Measurements from ENCODE around the gene PDE11A. TPM values are rescaled to one million over a fixed set of nuclear protein-coding genes. Genes with fewer than 3 reads are reported as not detected.

Gene PDE11A
- total and polyA plus RNA-seq, 2 of the 8 experiments (the other 6 are each of a cell fraction or from before 2014, with no cell fraction given) = 0.19 to 0.23 TPM

- H3K4me1 ChIP-seq (replicated peaks in 1 of 4; ENCODE audit: control insufficient read depth in 3 of 4, insufficient read depth in 4 of 4, low read length in 3 of 4) = no peaks in the 10 kb centered on the region
- H3K9me3 ChIP-seq (ENCODE audit: insufficient read depth in 2 of 2, low read depth in 1 of 2, low read length in 1 of 2) = no peaks in the 10 kb centered on the region
- H3K27me3 ChIP-seq (replicated peaks in 1 of 4; ENCODE audit: control insufficient read depth in 3 of 4, extremely low read depth in 1 of 4, insufficient read depth in 3 of 4, low read length in 3 of 4) = peaks cover 0 to 1% (median 0%) of the 10 kb centered on the region in 4 experiments; a peak in 1 of 7 replicates
- TF ChIP-seq RFX5 (IDR thresholded peaks at IDR 0.05; ENCODE audit: borderline replicate concordance, low read depth, low read length) (no peak), SIRT6 (IDR thresholded peaks at IDR 0.05; ENCODE audit: low read length) (no peak), CBX8 (IDR thresholded peaks at IDR 0.05; ENCODE audit: borderline replicate concordance, low read depth, low read length) (no peak), SIN3A (conservative IDR thresholded peaks at IDR 0.05 in 1 of 2, IDR thresholded peaks at IDR 0.05 in 1 of 2; ENCODE audit: low read depth in 1 of 2, low read length in 2 of 2) (no peak), GTF2F1 (IDR thresholded peaks at IDR 0.05; ENCODE audit: borderline replicate concordance, low read depth, low read length) (no peak), KDM4A (IDR thresholded peaks at IDR 0.05; ENCODE audit: low read depth, low read length, severe bottlenecking) (no peak), POLR2AphosphoS5 (IDR thresholded peaks at IDR 0.05; ENCODE audit: low read depth, low read length) (no peak), KDM5A (IDR thresholded peaks at IDR 0.05; ENCODE audit: low read length) (no peak)
- H4K20me1 ChIP-seq (replicated peaks in 1 of 2; ENCODE audit: control insufficient read depth in 1 of 2, insufficient read depth in 2 of 2, low read length in 2 of 2) = no peaks in the 10 kb centered on the region
- POLR2A ChIA-PET (ENCODE audit: partially characterized antibody) = no interaction called here
- no peak overlapping the region for H2BK20ac ChIP-seq (ENCODE audit: low read length)
- no peak for FAIRE-seq
- no peak overlapping the region for H2AFZ ChIP-seq (ENCODE audit: low read length)
- no peak overlapping the region for H4K91ac ChIP-seq (replicated peaks; ENCODE audit: insufficient read length, low read length)
- H2BK12ac ChIP-seq (ENCODE audit: low read depth, low read length) = no peak overlapping the region
- no peaks in the 10 kb centered on the region for H3K79me2 ChIP-seq (ENCODE audit: control insufficient read depth in 1 of 2, insufficient read depth in 2 of 2, low read length in 2 of 2)
- no peak overlapping the region for H2AK5ac ChIP-seq (ENCODE audit: low read depth, low read length)
- no peak overlapping the region for H3K4me2 ChIP-seq (ENCODE audit: insufficient read depth in 1 of 2, low read depth in 2 of 2, low read length in 2 of 2)
- no peaks in the 10 kb centered on the region for H3K36me3 ChIP-seq (ENCODE audit: control insufficient read depth in 2 of 4, insufficient read depth in 4 of 4, low read length in 3 of 4)
- H3K9ac ChIP-seq (replicated peaks in 1 of 4; ENCODE audit: extremely low read depth in 1 of 4, low read depth in 3 of 4, low read length in 3 of 4) = no peak overlapping the region
- H3K23ac ChIP-seq (ENCODE audit: insufficient read length) = no peak overlapping the region
- H3K4ac ChIP-seq (replicated peaks; ENCODE audit: insufficient read length, low read depth, low read length) = no peak overlapping the region
- H3K56ac ChIP-seq (replicated peaks; ENCODE audit: insufficient read length, low read depth, low read length) = no peak overlapping the region
- no peak overlapping the region for H3K18ac ChIP-seq (ENCODE audit: extremely low read depth, low read length)
- H4K5ac ChIP-seq (ENCODE audit: insufficient read length, low read depth, low read length) = no peak overlapping the region
- H4K8ac ChIP-seq (ENCODE audit: extremely low read depth, insufficient read depth, low read length) = no peak overlapping the region
- H2BK120ac ChIP-seq (replicated peaks; ENCODE audit: low read depth, low read length) = no peak overlapping the region
- H3K23me2 ChIP-seq (ENCODE audit: low read depth, low read length) = no peaks in the 10 kb centered on the region; the same call in 1 of the 2 replicates
- no peaks in the 10 kb centered on the region for H3K79me1 ChIP-seq (ENCODE audit: low read depth, low read length)
- no peak overlapping the region for H3K14ac ChIP-seq (ENCODE audit: insufficient read length)
- CTCF ChIA-PET (ENCODE audit: partially characterized antibody) = no interaction called here
- no peak overlapping the region for H2BK5ac ChIP-seq (ENCODE audit: low read depth, low read length)
- no peak for DNase-seq (ENCODE audit: low read depth in 1 of 2, low spot score in 2 of 2)
- H3K4me3 ChIP-seq (ENCODE audit: extremely low read depth in 1 of 4, insufficient read depth in 2 of 4, low read depth in 3 of 4, low read length in 4 of 4) = no peak overlapping the region
- H3K27ac ChIP-seq (ENCODE audit: low read depth, low read length) = no peak overlapping the region
- H2BK15ac ChIP-seq (ENCODE audit: low read length) = no peak overlapping the region
- WGBS, 2 experiments (ENCODE audit: extremely low coverage in 1 of 2, insufficient coverage in 1 of 2, insufficient read length in 1 of 2, insufficient replicate concordance in 2 of 2, low coverage in 1 of 2, low lambda C conversion rate in 2 of 2, missing lambda C conversion rate in 1 of 2) = 48% methylated on average over 1 of the region's 1 CpG; no CpG with 5 or more reads in 1 of the 2 experiments
These were observed 56.0 kb downstream of the PDE11A start for GRCh38 chr2:178016612-178017011.

Data from H1 (cell line).